DOHH2 (cell line): Measurements from ENCODE around the gene KCNK6.

ENCODE experiments used
- H3F3A ChIP-seq: fragments of 200-600 bp; sonication (generic), shearing (Covaris generic); 2 replicates; pipeline ENCODE4 v1.6.0; 2016; ENCODE audit warnings: antibody characterized with exemption, mild to moderate bottlenecking; ENCODE audit not compliant: control insufficient read depth, insufficient read depth
- H3K27ac ChIP-seq: fragments of 200-600 bp; sonication (generic); 2 replicates; pipeline ENCODE4 v1.5.1; 2014; ENCODE audit warnings: low read depth, mild to moderate bottlenecking, low read length, moderate library complexity
- H3K27me3 ChIP-seq: fragments of 200-600 bp; sonication (generic); 2 replicates; pipeline ENCODE4 v1.6.1; 2014; ENCODE audit warnings: mild to moderate bottlenecking, low read length, mixed read lengths; ENCODE audit not compliant: control insufficient read depth
- H3K36me3 ChIP-seq: fragments of 200-600 bp; sonication (generic); 2 replicates; pipeline ENCODE4 v1.6.1; 2014; ENCODE audit warnings: mild to moderate bottlenecking, low read length, moderate library complexity, mixed read lengths; ENCODE audit not compliant: control insufficient read depth
- H3K4me1 ChIP-seq: fragments of 200-600 bp; sonication (generic); 2 replicates; pipeline ENCODE4 v1.6.1; 2014; ENCODE audit warnings: mild to moderate bottlenecking, low read length, mixed read lengths; ENCODE audit not compliant: control insufficient read depth
- H3K4me2 ChIP-seq: fragments of 200-600 bp; sonication (generic); 2 replicates; pipeline ENCODE4 v1.6.0; 2014; ENCODE audit warnings: mild to moderate bottlenecking, low read length, moderate library complexity
- H3K4me3 ChIP-seq: fragments of 200-600 bp; sonication (generic); 2 replicates; pipeline ENCODE4 v1.5.1; 2014; ENCODE audit warnings: mild to moderate bottlenecking, low read length, mixed read lengths
- H3K79me2 ChIP-seq: fragments of 200-600 bp; sonication (generic); 2 replicates; pipeline ENCODE4 v1.6.1; 2014; ENCODE audit warnings: mild to moderate bottlenecking, low read length, mixed read lengths; ENCODE audit not compliant: control insufficient read depth
- H3K9me2 ChIP-seq: fragments of 200-600 bp; sonication (generic); replicated peaks from 2 replicates; pipeline ENCODE4 v1.6.1; 2014; ENCODE audit warnings: mild to moderate bottlenecking, low read length, mixed read lengths; ENCODE audit not compliant: control insufficient read depth
- H3K9me3 ChIP-seq: fragments of 200-600 bp; sonication (generic); 2 replicates; pipeline ENCODE4 v1.6.1; 2014; ENCODE audit warnings: antibody characterized with exemption, low read length, mixed read lengths; ENCODE audit not compliant: control insufficient read depth, insufficient read depth
- H4K20me1 ChIP-seq: fragments of 200-600 bp; sonication (generic); 2 replicates; pipeline ENCODE4 v1.6.0; 2014; ENCODE audit warnings: low read depth, mild to moderate bottlenecking, antibody characterized with exemption, low read length, moderate library complexity; ENCODE audit not compliant: control insufficient read depth, insufficient read depth
- CTCF ChIP-seq: fragments of 200-600 bp; sonication (generic); IDR thresholded peaks from one replicate; pipeline ENCODE4 v1.5.1; 2014; ENCODE audit warnings: antibody characterized with exemption, mild to moderate bottlenecking, low read depth, low read length; ENCODE audit not compliant: poor library complexity, severe bottlenecking
- EZH2phosphoT487 ChIP-seq: fragments of 200-600 bp; sonication (generic); IDR thresholded peaks from 2 replicates; pipeline ENCODE4 v1.6.1; 2017; ENCODE audit warnings: borderline replicate concordance, mild to moderate bottlenecking, antibody characterized with exemption, low read length, moderate library complexity, mixed read lengths

KCNK6 gene

GRCh38 chr19:38281811-38282566, 37.7 kb upstream of the KCNK6 start:
- Histone ChIP-seq H3F3A (no peaks in the 10 kb centered on the region), H3K27ac (no peak overlapping the region), H3K79me2 (no peaks in the 10 kb centered on the region), H3K9me2 (no peaks in the 10 kb centered on the region), H3K27me3 (no peaks in the 10 kb centered on the region), H3K4me1 (peaks cover 15% of the 10 kb centered on the region), H3K36me3 (no peaks in the 10 kb centered on the region), H3K4me2 (no peak overlapping the region), H3K9me3 (no peaks in the 10 kb centered on the region), H3K4me3 (no peak overlapping the region), H4K20me1 (no peaks in the 10 kb centered on the region)
- no peak for TF ChIP-seq EZH2phosphoT487
- no peak for TF ChIP-seq CTCF

- Histone ChIP-seq H4K20me1 (no peaks in the 10 kb centered on the region), H3K4me3 (no peak overlapping the region), H3K4me2 (no peak overlapping the region), H3F3A (no peaks in the 10 kb centered on the region), H3K9me3 (no peaks in the 10 kb centered on the region), H3K36me3 (no peaks in the 10 kb centered on the region), H3K9me2 (no peaks in the 10 kb centered on the region), H3K27ac (no peak overlapping the region), H3K27me3 (no peaks in the 10 kb centered on the region), H3K4me1 (peaks cover 15% of the 10 kb centered on the region), H3K79me2 (no peaks in the 10 kb centered on the region)
- no peak for TF ChIP-seq CTCF
- TF ChIP-seq EZH2phosphoT487: no peak
Measured at GRCh38 chr19:38283271-38283670, 36.4 kb upstream of the KCNK6 start.

GRCh38 chr19:38284422-38284821, 35.2 kb upstream of the KCNK6 start:
- no peak overlapping the region for H3K4me3 ChIP-seq
- H3K79me2 ChIP-seq: no peaks in the 10 kb centered on the region
- TF ChIP-seq CTCF (no peak), EZH2phosphoT487 (no peak)
- H3K36me3 ChIP-seq: no peaks in the 10 kb centered on the region
- H4K20me1 ChIP-seq: no peaks in the 10 kb centered on the region
- no peaks in the 10 kb centered on the region for H3K27me3 ChIP-seq
- H3K4me2 ChIP-seq: peak overlapping the region; percentile 37
- peaks cover 15% of the 10 kb centered on the region for H3K4me1 ChIP-seq
- H3K27ac ChIP-seq: no peak overlapping the region
- no peaks in the 10 kb centered on the region for H3K9me2 ChIP-seq
- no peaks in the 10 kb centered on the region for H3K9me3 ChIP-seq
- H3F3A ChIP-seq: no peaks in the 10 kb centered on the region
